Endothelial cell (in vitro differentiated cells): ENCODE results near the gene BZW2. TPM values are rescaled to one million over a fixed set of nuclear protein-coding genes. Genes with fewer than 3 reads are reported as not detected.

Experiments
- DNase-seq: peaks from one replicate; pipeline ENCODE4 v3.0.0; 2021; ENCODE audit warnings: low spot score
- H3K27ac Mint-ChIP-seq: one replicate; pipeline ENCODE4 v1.8.0; 2021; ENCODE audit warnings: mixed read lengths, inconsistent platforms; ENCODE audit not compliant: unreplicated experiment
- H3K27me3 Mint-ChIP-seq: one replicate; pipeline ENCODE4 v1.8.0; 2021; ENCODE audit warnings: mild to moderate bottlenecking, moderate library complexity, mixed read lengths, inconsistent platforms; ENCODE audit not compliant: unreplicated experiment
- H3K36me3 Mint-ChIP-seq: one replicate; pipeline ENCODE4 v1.8.0; 2021; ENCODE audit warnings: mild to moderate bottlenecking, low read depth, mixed read lengths, inconsistent platforms; ENCODE audit not compliant: unreplicated experiment
- H3K4me1 Mint-ChIP-seq: one replicate; pipeline ENCODE4 v1.8.0; 2021; ENCODE audit warnings: mild to moderate bottlenecking, mixed read lengths, inconsistent platforms; ENCODE audit not compliant: unreplicated experiment
- H3K4me3 Mint-ChIP-seq: one replicate; pipeline ENCODE4 v1.8.0; 2021; ENCODE audit warnings: mild to moderate bottlenecking, mixed read lengths, inconsistent platforms; ENCODE audit not compliant: unreplicated experiment
- H3K9me3 Mint-ChIP-seq: one replicate; pipeline ENCODE4 v1.8.0; 2021; ENCODE audit warnings: mixed read lengths, inconsistent platforms; ENCODE audit not compliant: unreplicated experiment
- CTCF ChIP-seq: fragments of 200-600 bp; sonication (generic); IDR thresholded peaks from one replicate; pipeline ENCODE4 v1.5.0; 2021; ENCODE audit warnings: antibody characterized with exemption; ENCODE audit not compliant: unreplicated experiment
- total RNA-seq: library from RNA; stranded (reverse); fragmentation: NEBNext Ultra II Directional; extraction: Animal tissue kit (Norgen Biotek cat#: 25700); gene quantifications from one replicate; pipeline ENCODE4 v1.2.1, GENCODE V29; 2021; ENCODE audit not compliant: unreplicated experiment

Gene BZW2
- total RNA-seq, 1 donor from 2014 or later: 141 TPM

GRCh38 chr7:16698200-16698905 is 52.4 kb downstream of the BZW2 start:
- H3K4me3 Mint-ChIP-seq: no peak overlapping the region
- H3K9me3 Mint-ChIP-seq: no peaks in the 10 kb centered on the region
- peak overlapping the region; percentile 33 for H3K27ac Mint-ChIP-seq
- no peak for DNase-seq
- H3K36me3 Mint-ChIP-seq: peaks cover 34% of the 10 kb centered on the region
- H3K4me1 Mint-ChIP-seq: peaks cover 10% of the 10 kb centered on the region
- no peak for TF ChIP-seq CTCF
- H3K27me3 Mint-ChIP-seq: peaks cover 1% of the 10 kb centered on the region

- DNase-seq: no peak
- Mint-ChIP-seq H3K36me3 (peaks cover 33% of the 10 kb centered on the region), H3K4me3 (no peak overlapping the region)
Observed at GRCh38 chr7:16702441-16702840, 56.5 kb downstream of the BZW2 start.

GRCh38 chr7:16708511-16708910 is 62.5 kb downstream of the BZW2 start:
- H3K36me3 Mint-ChIP-seq: peaks cover 35% of the 10 kb centered on the region
- TF ChIP-seq CTCF: no peak
- peak overlapping the region; percentile 76 for H3K27ac Mint-ChIP-seq
- H3K4me1 Mint-ChIP-seq: no peaks in the 10 kb centered on the region
- no peaks in the 10 kb centered on the region for H3K27me3 Mint-ChIP-seq
- H3K4me3 Mint-ChIP-seq: no peak overlapping the region
- DNase-seq: no peak
- H3K9me3 Mint-ChIP-seq: no peaks in the 10 kb centered on the region

More at GRCh38 chr7:16702441-16702840, 56.5 kb downstream of the BZW2 start:
- Mint-ChIP-seq H3K4me1 (peaks cover 6% of the 10 kb centered on the region), H3K27ac (no peak overlapping the region), H3K27me3 (peaks cover 1% of the 10 kb centered on the region), H3K9me3 (no peaks in the 10 kb centered on the region)
- TF ChIP-seq CTCF: no peak

- DNase-seq: no peak
- peaks cover 35% of the 10 kb centered on the region for H3K36me3 Mint-ChIP-seq
- no peaks in the 10 kb centered on the region for H3K9me3 Mint-ChIP-seq
- no peak for TF ChIP-seq CTCF
- no peaks in the 10 kb centered on the region for H3K27me3 Mint-ChIP-seq
- peak overlapping the region; percentile 25 for H3K4me3 Mint-ChIP-seq
- H3K4me1 Mint-ChIP-seq: no peaks in the 10 kb centered on the region
- no peak overlapping the region for H3K27ac Mint-ChIP-seq
Observed at GRCh38 chr7:16708980-16709379, 63.0 kb downstream of the BZW2 start.

GRCh38 chr7:16710651-16711050 is 64.7 kb downstream of the BZW2 start:
- H3K27me3 Mint-ChIP-seq: no peaks in the 10 kb centered on the region
- no peaks in the 10 kb centered on the region for H3K9me3 Mint-ChIP-seq
- no peak overlapping the region for H3K4me3 Mint-ChIP-seq
- TF ChIP-seq CTCF: no peak
- DNase-seq: no peak
- peaks cover 31% of the 10 kb centered on the region for H3K36me3 Mint-ChIP-seq
- H3K4me1 Mint-ChIP-seq: no peaks in the 10 kb centered on the region
- H3K27ac Mint-ChIP-seq: no peak overlapping the region
